OCI-LY7 (cell line): ENCODE results near the gene LRBA.

Source experiments
- CTCF ChIP-seq: fragments of 200-600 bp; sonication (generic); conservative IDR thresholded peaks from 2 replicates; pipeline ENCODE4 v1.5.1; 2014; ENCODE audit warnings: mild to moderate bottlenecking, antibody characterized with exemption, low read length, moderate library complexity, mixed read lengths
- EZH2phosphoT487 ChIP-seq: fragments of 200-600 bp; sonication (generic); IDR thresholded peaks from 2 replicates; pipeline ENCODE4 v1.6.1; 2018; ENCODE audit warnings: low read depth, borderline replicate concordance, mild to moderate bottlenecking, mixed run types, antibody characterized with exemption, low read length, moderate library complexity, mixed read lengths

GRCh38 chr4:150799207-150799606, 215.9 kb downstream of the LRBA start:
- TF ChIP-seq CTCF (no peak; the same call in 1 of the 2 replicates), EZH2phosphoT487 (no peak)
